HG03280 (cell line): Measurements from ENCODE around the gene SHISA6.
"Not testable (repeated sequence)": the region's sequence is repeated elsewhere in the genome, so short reads cannot be mapped to it uniquely, and the experiment has no call there.

Experiments
- ATAC-seq: cut with Tn5 transposase; IDR thresholded peaks from one replicate; pipeline ENCODE4 v1.9.1; 2021; ENCODE audit warnings: mild to moderate bottlenecking, moderate library complexity; ENCODE audit not compliant: unreplicated experiment

Gene SHISA6

GRCh38 chr17:11301874-11302273 lies 60.9 kb downstream of the SHISA6 start:
- ATAC-seq: not testable (repeated sequence)

- ATAC-seq: no peak
Measured at GRCh38 chr17:11302401-11303186, 61.6 kb downstream of the SHISA6 start.

- ATAC-seq: no peak
Measured at GRCh38 chr17:11303773-11304394, 62.9 kb downstream of the SHISA6 start.

- ATAC-seq: no peak
Measured at GRCh38 chr17:11304568-11304967, 63.6 kb downstream of the SHISA6 start.

GRCh38 chr17:11305524-11305923 lies 64.5 kb downstream of the SHISA6 start:
- no peak for ATAC-seq

GRCh38 chr17:11308531-11308930 lies 67.5 kb downstream of the SHISA6 start:
- ATAC-seq: no peak

- no peak for ATAC-seq
Measured at GRCh38 chr17:11309033-11309432, 68.0 kb downstream of the SHISA6 start.

GRCh38 chr17:11309850-11310249 lies 68.8 kb downstream of the SHISA6 start:
- ATAC-seq: no peak

- not testable (repeated sequence) for ATAC-seq
Measured at GRCh38 chr17:11316451-11316850, 75.4 kb downstream of the SHISA6 start.

- ATAC-seq: no peak
Measured at GRCh38 chr17:11318207-11318606, 77.2 kb downstream of the SHISA6 start.

- no peak for ATAC-seq
Measured at GRCh38 chr17:11319894-11320293, 78.9 kb downstream of the SHISA6 start.

- ATAC-seq: no peak
Measured at GRCh38 chr17:11324021-11324420, 83.0 kb downstream of the SHISA6 start.

GRCh38 chr17:11324846-11325420 lies 83.9 kb downstream of the SHISA6 start:
- no peak for ATAC-seq

- no peak for ATAC-seq
Measured at GRCh38 chr17:11326492-11326891, 85.5 kb downstream of the SHISA6 start.

GRCh38 chr17:11328770-11329169 lies 87.8 kb downstream of the SHISA6 start:
- no peak for ATAC-seq

- no peak for ATAC-seq
Measured at GRCh38 chr17:11330006-11330405, 89.0 kb downstream of the SHISA6 start.

GRCh38 chr17:11330826-11331225 lies 89.8 kb downstream of the SHISA6 start:
- no peak for ATAC-seq

GRCh38 chr17:11331547-11332513 lies 90.8 kb downstream of the SHISA6 start:
- no peak for ATAC-seq

- no peak for ATAC-seq
Measured at GRCh38 chr17:11332706-11333105, 91.7 kb downstream of the SHISA6 start.

- ATAC-seq: no peak
Measured at GRCh38 chr17:11334493-11334892, 93.5 kb downstream of the SHISA6 start.

- no peak for ATAC-seq
Measured at GRCh38 chr17:11336290-11336689, 95.3 kb downstream of the SHISA6 start.
